Measurements from ENCODE around the gene PXYLP1.

Gene PXYLP1

GRCh38 chr3:141250342-141250741 lies 18.7 kb downstream of the PXYLP1 start:
- DNase-seq (ENCODE audit: low read depth in 2 of 2), result no peak

DNA sequence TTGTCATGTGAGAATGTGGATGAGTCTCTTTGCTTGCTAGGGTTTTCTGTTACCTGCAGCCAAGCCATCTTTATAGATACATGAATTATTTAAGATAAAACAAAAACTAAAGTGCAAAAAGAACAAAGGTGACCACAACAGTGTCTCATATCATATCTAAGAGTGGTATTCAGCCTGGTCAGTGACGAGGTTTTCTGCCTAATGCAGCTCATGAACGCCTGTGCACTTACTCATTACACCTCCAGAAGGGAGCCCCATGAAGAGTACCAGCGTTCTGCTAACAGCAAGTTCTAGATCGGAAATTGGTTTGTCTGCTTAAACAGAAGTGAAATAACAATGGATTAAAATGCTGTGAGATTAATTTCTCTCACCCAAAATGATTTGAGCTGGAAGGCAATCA lies 19.2 kb downstream of the PXYLP1 start:
- no peak for DNase-seq (ENCODE audit: low read depth in 2 of 2)

DNA sequence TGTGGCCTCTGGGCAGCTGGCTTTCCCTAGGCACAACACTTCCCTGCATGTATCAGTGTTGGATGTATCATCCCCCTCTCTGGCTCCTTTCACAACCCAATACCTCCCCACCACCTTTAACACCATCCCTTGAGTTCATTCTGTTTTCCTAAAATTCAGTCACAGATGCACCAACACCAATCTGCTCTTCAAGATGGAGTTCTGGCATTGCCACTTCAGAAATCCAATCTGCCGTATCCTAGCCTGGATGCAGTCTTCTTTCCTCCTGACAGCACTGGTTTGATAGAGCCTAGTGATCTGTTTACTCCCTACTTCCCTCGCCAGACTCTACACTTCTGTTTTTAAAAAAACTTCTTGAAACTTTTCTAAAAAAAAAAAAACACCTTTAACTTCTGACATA lies 21.7 kb downstream of the PXYLP1 start:
- no peak for DNase-seq (ENCODE audit: low read depth in 2 of 2)

GRCh38 chr3:141253811-141254210 lies 22.2 kb downstream of the PXYLP1 start:
- DNase-seq (ENCODE audit: low read depth in 2 of 2), result no peak

GRCh38 chr3:141255137-141255845 lies 23.7 kb downstream of the PXYLP1 start:
- no peak for DNase-seq (ENCODE audit: low read depth in 2 of 2)

DNA sequence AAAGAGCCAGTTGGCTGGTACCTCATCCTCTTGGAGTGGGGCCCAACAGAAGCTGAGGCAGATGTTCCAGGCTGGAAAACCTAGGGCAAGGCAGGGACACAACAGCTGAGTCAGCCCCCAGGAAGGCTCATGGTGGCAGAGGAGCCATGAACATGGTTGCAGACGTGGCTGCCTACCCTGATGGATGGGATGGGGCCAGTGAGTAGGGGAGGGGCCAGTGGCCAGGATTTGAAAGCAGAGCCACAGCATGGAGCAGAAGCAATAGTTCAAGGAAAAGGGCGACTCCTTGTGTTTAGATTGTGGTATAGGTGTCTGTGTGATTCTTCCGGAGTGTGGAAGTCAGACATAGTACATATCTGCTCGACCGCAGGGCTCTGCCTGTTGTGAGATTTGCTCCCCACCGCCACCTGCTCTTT lies 24.2 kb downstream of the PXYLP1 start:
- DNase-seq (ENCODE audit: low read depth in 2 of 2), result no peak

GRCh38 chr3:141256820-141257219 lies 25.2 kb downstream of the PXYLP1 start:
- no peak for DNase-seq (ENCODE audit: low read depth in 2 of 2)

GRCh38 chr3:141257961-141258360 lies 26.3 kb downstream of the PXYLP1 start:
- no peak for DNase-seq (ENCODE audit: low read depth in 2 of 2)

DNA sequence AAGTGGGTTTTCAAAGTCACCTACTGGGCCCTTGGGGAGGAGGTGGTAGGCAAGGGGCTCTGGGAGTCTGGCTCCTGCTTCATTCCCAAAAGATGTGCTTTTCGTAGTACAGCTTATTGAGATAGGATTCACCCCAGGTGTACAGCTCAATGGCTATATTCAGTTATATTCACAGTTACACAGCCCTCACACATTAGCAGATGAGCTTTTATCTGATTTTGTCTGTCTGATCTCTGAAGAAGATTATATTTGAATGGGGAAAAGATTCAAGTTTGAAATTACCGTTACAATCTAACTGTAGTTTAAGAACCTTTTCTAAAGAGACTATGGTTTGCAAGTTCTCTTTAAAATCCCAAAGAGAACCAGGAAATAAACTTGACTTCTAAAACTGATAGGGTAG lies 27.3 kb downstream of the PXYLP1 start:
- no peak for DNase-seq (ENCODE audit: low read depth in 2 of 2)

DNA sequence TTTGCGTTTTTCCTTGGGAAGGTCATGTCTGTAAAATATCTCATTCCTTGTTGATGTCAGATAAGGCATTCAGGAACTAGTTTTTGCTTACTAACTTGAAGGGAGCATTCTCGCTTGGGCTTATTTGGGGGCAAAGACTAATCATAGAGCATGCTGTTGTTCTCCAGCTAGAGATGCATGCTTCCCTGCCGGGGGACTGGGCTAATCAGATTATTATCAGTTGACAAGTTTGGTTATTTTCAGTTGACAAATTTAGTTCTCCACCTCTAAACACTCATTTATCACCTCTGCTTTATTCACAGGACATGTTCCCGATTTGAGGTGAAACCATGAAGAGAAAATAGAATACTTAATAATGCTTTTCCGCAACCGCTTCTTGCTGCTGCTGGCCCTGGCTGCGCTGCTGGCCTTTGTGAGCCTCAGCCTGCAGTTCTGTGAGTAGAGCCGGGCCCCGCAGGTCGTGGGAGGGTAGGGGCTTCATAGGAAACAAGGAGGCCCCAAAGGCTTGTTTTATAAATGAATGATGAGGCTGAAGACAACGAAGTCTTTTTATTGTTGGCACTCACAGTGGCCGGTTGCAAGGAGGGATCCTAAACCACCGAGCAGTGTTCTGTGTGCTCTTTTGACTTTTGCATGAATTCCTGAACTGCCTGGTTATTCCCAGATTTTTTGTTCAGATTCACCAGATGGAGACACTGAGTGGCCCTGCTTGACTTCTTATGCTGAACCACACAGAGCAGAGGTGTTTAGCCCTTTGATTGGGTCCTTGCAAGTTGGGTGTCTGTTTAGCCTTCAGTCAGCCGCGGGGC lies 28.4 kb downstream of the PXYLP1 start:
- DNase-seq (ENCODE audit: low read depth in 2 of 2), result no peak

- DNase-seq (ENCODE audit: low read depth in 2 of 2), result no peak
Observed at GRCh38 chr3:141260630-141260927, 29.0 kb downstream of the PXYLP1 start.

- no peak for DNase-seq (ENCODE audit: low read depth in 2 of 2)
Observed at GRCh38 chr3:141261472-141262307, 30.1 kb downstream of the PXYLP1 start.

DNA sequence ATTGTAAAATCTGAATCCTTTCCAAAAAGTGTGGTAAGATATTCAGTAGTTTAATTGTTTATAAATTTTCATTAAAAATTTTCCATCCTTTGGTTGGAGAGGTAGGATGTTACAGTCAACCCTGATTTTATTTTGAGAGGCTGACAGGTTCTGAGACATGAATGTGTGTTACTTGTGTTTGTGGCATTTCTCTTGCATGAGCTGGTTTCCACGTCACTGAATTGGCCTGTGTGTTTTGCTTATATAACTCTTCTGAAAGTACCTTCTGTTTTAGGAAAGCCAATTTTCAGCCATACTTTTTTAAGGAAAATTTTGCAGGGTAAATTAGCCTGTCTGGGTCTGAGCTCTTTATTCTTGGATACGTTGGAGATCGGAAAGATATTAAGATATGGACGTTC lies 30.7 kb downstream of the PXYLP1 start:
- DNase-seq (ENCODE audit: low read depth in 2 of 2), result no peak

GRCh38 chr3:141266186-141266585 lies 34.6 kb downstream of the PXYLP1 start:
- no peak for DNase-seq (ENCODE audit: low read depth in 2 of 2)

- DNase-seq (ENCODE audit: low read depth in 2 of 2), result no peak
Observed at GRCh38 chr3:141266797-141267555, 35.4 kb downstream of the PXYLP1 start.

DNA sequence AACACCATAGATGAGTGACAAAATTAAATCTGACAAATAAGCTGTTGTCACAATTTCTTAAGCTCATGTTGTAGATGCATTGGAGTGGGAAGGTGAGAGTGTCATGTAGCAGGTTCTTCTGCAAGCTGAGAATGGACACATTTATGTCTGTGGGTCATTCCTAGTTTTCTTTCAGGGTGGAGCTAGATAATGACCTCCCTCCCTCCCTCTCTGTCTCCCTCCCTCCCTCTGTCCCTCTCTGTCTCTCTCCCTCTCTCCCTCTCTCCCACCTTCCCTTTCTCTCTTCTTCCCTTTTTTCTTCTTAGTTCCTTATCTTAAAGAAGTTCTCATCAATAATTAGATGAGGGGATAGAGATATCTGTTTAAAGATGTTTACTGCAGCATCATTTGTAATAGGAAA lies 36.0 kb downstream of the PXYLP1 start:
- DNase-seq (ENCODE audit: low read depth in 2 of 2), result no peak

GRCh38 chr3:141268306-141268705 lies 36.7 kb downstream of the PXYLP1 start:
- DNase-seq (ENCODE audit: low read depth in 2 of 2), result no peak

- DNase-seq (ENCODE audit: low read depth in 2 of 2), result no peak
Observed at GRCh38 chr3:141268791-141269190, 37.2 kb downstream of the PXYLP1 start.

DNA sequence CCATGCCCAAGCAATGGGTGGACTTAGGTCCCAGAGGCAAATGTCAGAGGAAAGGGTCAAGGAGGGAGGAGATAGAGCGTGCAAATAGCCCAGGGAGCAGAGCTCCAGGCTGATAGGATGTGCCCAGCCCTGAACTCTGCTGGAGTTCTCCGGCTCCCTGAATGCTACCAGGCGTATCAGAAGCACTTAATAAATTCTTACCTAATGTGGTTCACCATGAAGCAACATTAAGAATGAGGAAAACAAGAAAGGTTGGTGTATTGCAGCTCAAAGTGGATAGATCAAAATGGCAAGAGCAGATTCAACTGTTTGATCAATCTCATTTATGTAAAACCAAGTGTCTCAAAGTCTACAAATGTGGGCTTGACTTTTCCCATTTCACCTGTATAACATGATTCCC lies 38.3 kb downstream of the PXYLP1 start:
- no peak for DNase-seq (ENCODE audit: low read depth in 2 of 2)

DNA sequence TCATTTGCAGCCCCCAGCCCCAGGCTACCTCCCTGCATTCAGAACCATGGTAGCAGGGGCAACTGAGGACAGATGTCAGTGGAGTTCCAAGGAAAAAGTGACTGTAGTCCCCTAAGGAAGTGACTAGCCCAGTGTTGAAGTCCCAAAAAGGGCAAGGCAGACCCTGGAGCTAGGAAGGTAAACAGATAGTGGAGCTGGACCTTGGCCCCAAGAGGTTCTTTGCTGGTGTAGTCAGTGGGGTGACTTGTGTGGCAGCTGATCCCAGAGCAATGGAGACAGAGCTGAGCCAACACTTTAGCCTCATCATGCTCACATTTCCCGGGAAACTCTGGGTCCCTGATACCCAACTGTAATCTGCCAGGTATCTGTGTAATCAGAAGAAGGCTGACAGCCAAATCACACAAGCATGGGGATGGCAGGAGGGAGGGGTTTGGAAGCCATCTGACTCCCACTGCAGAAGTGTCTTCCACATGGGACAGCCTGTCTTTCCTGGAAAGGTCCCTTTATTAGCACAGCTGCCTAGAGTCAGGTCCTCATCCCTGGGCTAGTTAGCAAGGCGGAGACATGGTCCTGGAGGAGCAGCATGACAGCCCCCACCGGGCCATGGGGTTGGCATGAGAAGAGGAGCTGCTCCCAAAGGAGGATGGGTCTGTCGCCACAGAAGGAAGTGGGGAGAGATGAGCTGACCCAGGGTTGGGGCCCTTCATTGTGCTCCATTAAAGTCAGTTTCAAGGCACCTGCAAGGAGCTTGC lies 39.8 kb downstream of the PXYLP1 start:
- DNase-seq (ENCODE audit: low read depth in 2 of 2), result no peak
